GM21390 (cell line): ENCODE results near the gene PLP1.
A peak's percentile ranks its signal among the peaks of the same experiment; 100 is the strongest.
"Not testable (repeated sequence)": the region's sequence is repeated elsewhere in the genome, so short reads cannot be mapped to it uniquely, and the experiment has no call there.

Experiments used
- ATAC-seq: cut with Tn5 transposase; IDR thresholded peaks from one replicate; pipeline ENCODE4 v1.9.1; 2021; ENCODE audit not compliant: unreplicated experiment

Gene PLP1

DNA sequence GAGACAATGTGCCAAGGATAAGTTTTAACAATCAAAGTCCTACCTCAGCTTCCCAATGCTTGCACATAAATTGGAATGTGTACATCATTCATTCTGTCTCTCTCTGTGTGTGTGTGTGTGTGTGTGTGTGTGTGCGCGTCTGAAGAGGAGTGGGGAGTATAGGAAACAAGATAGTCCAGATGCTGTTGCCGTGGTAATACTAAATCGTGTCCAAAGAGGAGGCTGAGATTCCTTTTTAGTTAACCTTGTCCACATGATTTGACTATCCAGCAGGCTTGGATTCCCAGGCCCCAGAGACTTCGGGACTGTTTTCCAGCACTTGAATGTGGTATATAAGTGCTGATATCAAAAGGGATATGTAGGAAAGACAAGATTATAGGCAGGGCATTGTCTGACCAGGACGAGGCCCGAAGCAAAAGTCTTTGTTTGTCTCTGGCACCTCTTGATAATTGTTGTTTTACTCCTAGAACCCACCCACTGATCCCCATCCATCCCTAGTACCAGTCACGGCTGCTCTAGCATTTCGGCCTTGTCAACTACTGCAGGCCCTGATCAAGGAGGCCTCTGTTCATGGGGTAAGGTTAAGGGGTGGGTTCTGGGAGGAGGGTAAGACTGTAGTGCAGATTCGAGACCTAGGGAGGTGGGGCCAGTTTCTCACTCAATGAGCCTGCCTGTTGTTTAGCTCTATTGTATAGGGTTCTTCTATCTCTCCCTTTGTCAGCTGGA lies 3.9 kb downstream of the PLP1 start:
- ATAC-seq, result no peak

DNA sequence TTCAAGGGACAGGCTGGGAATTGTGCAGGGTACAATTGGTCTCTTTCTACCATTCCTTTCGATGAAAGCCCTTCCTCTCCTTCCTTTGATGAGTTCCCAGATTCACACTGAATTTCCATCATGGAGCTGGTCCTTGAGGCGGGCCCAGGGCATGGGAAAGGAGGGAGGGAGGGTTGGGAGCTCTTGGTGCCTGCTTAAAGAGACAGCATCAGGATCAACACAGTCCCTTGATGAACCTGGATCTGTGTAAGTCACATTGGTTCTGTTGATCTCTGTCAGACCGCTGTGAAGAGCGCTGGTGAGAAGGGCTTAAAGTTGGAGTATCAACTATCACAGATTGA lies 4.4 kb downstream of the PLP1 start:
- ATAC-seq, result no peak

- no peak for ATAC-seq
These were observed 5.1 kb downstream of the PLP1 start for GRCh38 chrX:103781706-103782105.

GRCh38 chrX:103782640-103783039 lies 6.0 kb downstream of the PLP1 start:
- no peak for ATAC-seq

DNA sequence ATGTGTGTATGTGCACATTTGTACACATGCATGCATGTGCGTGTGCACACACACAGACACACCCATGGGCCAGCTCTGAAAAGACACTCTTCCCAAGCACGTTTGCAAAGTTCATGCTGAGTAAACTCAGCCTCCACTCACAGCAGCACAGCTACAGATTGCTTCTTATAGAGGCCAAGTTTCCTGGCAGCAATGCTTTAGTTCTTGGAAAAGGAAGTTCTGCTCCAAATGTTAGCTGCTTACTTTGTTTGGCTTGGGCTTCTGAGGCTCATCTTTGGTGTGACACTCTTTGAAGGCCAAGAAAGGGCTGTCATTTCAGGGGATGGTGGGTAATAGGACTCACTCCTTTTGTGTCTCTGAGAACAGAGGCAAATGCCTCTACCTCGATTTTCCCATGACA lies 6.6 kb downstream of the PLP1 start:
- no peak for ATAC-seq

- no peak for ATAC-seq
These were observed 7.3 kb downstream of the PLP1 start for GRCh38 chrX:103783971-103784370.

GRCh38 chrX:103789004-103789403 lies 12.4 kb downstream of the PLP1 start:
- peak; percentile 93 for ATAC-seq

DNA sequence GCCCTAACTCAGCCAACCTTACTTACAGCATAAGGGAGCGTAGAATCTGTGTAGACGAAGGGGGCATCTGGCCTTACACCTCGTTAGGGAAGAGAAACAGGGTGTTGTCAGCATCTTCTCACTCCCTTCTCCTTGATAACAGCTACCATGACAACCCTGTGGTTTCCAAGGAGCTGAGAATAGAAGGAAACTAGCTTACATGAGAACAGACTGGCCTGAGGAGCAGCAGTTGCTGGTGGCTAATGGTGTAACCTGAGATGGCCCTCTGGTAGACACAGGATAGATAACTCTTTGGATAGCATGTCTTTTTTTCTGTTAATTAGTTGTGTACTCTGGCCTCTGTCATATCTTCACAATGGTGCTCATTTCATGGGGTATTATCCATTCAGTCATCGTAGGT lies 14.6 kb downstream of the PLP1 start:
- no peak for ATAC-seq

- no peak for ATAC-seq
These were observed 15.3 kb downstream of the PLP1 start for GRCh38 chrX:103791826-103792485.

GRCh38 chrX:103792916-103793544 lies 16.4 kb downstream of the PLP1 start:
- no peak for ATAC-seq

GRCh38 chrX:103793545-103793940 lies 16.9 kb downstream of the PLP1 start:
- ATAC-seq, result no peak

DNA sequence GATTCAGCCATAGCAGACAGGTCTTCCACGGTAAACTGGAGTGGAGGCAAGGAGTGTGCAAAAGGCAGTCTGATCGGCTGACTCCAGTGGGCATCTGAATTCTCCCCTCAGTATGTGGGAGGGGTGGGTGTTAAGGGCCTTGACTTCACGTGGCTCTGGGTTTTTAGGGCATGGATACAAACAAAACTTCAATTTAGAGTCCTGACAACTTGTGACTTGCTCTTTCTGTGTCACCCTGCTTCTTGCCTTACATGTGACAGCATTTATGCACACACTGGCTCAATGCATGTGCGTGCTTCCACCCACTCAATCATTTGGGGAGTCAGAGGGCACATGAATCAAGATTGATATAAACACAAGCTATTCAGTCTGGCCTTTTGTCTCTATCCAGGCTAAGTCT lies 17.5 kb downstream of the PLP1 start:
- ATAC-seq, result no peak

GRCh38 chrX:103797691-103798090 lies 21.1 kb downstream of the PLP1 start:
- ATAC-seq, result no peak

DNA sequence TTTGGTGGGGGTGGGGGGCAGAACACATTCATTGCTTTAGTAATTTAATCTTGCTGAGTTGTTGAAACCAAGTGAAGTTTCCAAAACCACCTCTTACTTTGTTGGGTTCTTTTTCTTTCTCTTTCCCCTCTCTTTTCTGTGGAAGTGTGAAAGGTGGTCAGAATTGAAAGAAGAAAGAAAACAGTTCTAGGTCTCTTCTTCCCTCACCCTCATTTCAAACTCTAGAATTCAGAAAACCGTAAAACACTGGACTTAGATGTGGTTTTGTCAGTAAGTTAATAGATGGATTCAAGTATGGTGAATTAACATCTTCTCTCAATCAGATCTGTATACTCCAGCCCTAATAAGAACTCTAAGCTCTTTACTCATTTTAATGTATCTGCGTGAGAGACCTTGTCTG lies 23.7 kb downstream of the PLP1 start:
- no peak for ATAC-seq

GRCh38 chrX:103805860-103806259 lies 29.2 kb downstream of the PLP1 start:
- no peak for ATAC-seq

- no peak for ATAC-seq
These were observed 30.3 kb downstream of the PLP1 start for GRCh38 chrX:103806862-103807474.

GRCh38 chrX:103811858-103812257 lies 35.2 kb downstream of the PLP1 start:
- ATAC-seq, result no peak

DNA sequence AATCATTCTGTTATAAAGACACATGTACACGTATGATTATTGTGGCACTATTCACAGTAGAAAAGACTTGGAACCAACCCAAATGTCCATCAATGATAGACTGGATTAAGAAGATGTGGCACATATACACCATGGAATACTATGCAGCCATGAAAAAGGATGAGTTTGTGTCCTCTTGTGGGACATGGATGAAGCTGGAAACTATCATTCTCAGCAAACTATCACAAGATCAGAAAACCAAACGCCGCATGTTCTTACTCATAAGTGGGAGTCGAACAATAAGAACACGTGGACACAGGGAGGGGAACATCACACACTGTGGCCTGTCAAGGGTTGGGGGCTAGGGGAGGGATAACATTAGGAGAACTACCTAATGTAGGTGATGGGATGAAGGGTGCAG lies 40.5 kb downstream of the PLP1 start:
- not testable (repeated sequence) for ATAC-seq

GRCh38 chrX:103817502-103817901 lies 40.9 kb downstream of the PLP1 start:
- ATAC-seq, result no peak

GRCh38 chrX:103818842-103819619 lies 42.4 kb downstream of the PLP1 start:
- ATAC-seq, result no peak

DNA sequence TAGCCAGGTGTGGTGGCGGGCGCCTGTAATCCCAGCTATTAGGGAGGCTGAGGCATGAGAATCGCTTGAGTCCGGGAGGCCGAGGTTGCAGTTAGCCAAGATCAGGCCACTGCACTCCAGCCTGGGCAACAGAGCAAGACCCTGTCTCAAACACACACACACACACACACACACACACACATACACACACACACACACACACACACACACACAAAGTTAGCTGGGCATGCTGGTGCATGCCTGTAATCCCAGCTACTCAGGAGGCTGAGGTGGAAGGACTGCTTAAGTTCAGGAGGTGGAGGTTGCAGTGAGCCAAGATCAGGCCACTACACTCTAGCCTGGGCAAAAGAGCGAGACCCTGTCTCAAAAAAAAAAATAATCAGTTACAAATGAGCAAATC lies 44.2 kb downstream of the PLP1 start:
- not testable (repeated sequence) for ATAC-seq
